HepG2 (cell line): ENCODE measurements around the gene ACVRL1. TPM values are rescaled to one million over a fixed set of nuclear protein-coding genes. Genes with fewer than 3 reads are reported as not detected.
A peak's percentile ranks its signal among the peaks of the same experiment; 100 is the strongest.

Experiments
- ARNT2 ChIP-seq: sonication (generic); formaldehyde crosslinking; IDR thresholded peaks from 2 replicates; pipeline ENCODE4 v1.8.0; 2022; ENCODE audit warnings: mild to moderate bottlenecking, low read depth, missing genetic modification reagents, moderate library complexity
- CEBPB ChIP-seq: IDR thresholded peaks from 2 replicates; pipeline ENCODE4 v1.6.1; 2011; ENCODE audit warnings: low read depth, low read length, improper control_type of control experiment, borderline replicate concordance
- FOSL2 ChIP-seq: sonication (generic); formaldehyde crosslinking; IDR thresholded peaks from 2 replicates; pipeline ENCODE4 v1.4.0; 2020; ENCODE audit warnings: missing genetic modification reagents
- FOXA1 ChIP-seq, 2 experiments: fragments of 450-650 bp in 1 of 2; sonication (generic) in 1 of 2; formaldehyde crosslinking in 1 of 2; IDR thresholded peaks; 2 replicates each; pipeline versions ENCODE4 v1.4.0 to v1.6.1; 2016 to 2020; ENCODE audit warnings: missing genetic modification reagents in 1 of 2
- GTF3A ChIP-seq: sonication (generic); formaldehyde crosslinking; conservative IDR thresholded peaks from 2 replicates; pipeline ENCODE4 v1.4.0; 2020; ENCODE audit warnings: mild to moderate bottlenecking, missing genetic modification reagents
- HDAC1 ChIP-seq: sonication (generic); formaldehyde crosslinking; IDR thresholded peaks from 2 replicates; pipeline ENCODE4 v1.5.1; 2020; ENCODE audit warnings: mild to moderate bottlenecking, missing genetic modification reagents
- HNRNPL ChIP-seq: fragments of 200-400 bp; formaldehyde crosslinking; IDR thresholded peaks from 2 replicates; pipeline ENCODE4 v1.6.1; 2017; ENCODE audit warnings: mild to moderate bottlenecking, low read depth, low read length
- MTF1 ChIP-seq: sonication (generic); formaldehyde crosslinking; IDR thresholded peaks from 2 replicates; pipeline ENCODE4 v1.5.0; 2020; ENCODE audit warnings: missing genetic modification reagents
- RFXANK ChIP-seq: IDR thresholded peaks from 2 replicates; pipeline ENCODE4 v1.6.1; 2016
- YY1 ChIP-seq: IDR thresholded peaks from 2 replicates; pipeline ENCODE4 v1.6.1; 2011; ENCODE audit warnings: low read length, low read depth, moderate library complexity, mild to moderate bottlenecking; ENCODE audit not compliant: insufficient read depth, insufficient replicate concordance
- ZBTB7A ChIP-seq: sonication (generic); formaldehyde crosslinking; IDR thresholded peaks from 2 replicates; pipeline ENCODE4 v1.8.0; 2022; ENCODE audit warnings: mild to moderate bottlenecking, missing genetic modification reagents
- ZNF274 ChIP-seq: sonication (generic); formaldehyde crosslinking; IDR thresholded peaks from 2 replicates; pipeline ENCODE4 v1.5.1; 2020; ENCODE audit warnings: mild to moderate bottlenecking, missing genetic modification reagents
- ZNF451 ChIP-seq: sonication (generic); formaldehyde crosslinking; IDR thresholded peaks from 2 replicates; pipeline ENCODE4 v1.5.0; 2020; ENCODE audit warnings: mild to moderate bottlenecking, missing genetic modification reagents
- polyA plus RNA-seq, 8 experiments: library from polyadenylated mRNA; depleted of rRNA in 3 of 8; stranded (reverse) in 7 of 8; unstranded in 1 of 8; fragments of >200 nt; fragmentation: Illumina TruSeq in 4 of 8; extraction: Trizol in 4 of 8; gene quantifications; 2 replicates each; pipeline versions ENCODE4 v1.2.1 to v1.2.3, GENCODE V29; 2011 to 2016; ENCODE audit warnings: low read depth in 4 of 8, missing spikeins in 1 of 8, mixed read lengths in 1 of 8; ENCODE audit not compliant: insufficient read depth in 1 of 8
- total RNA-seq, 5 experiments: library from RNA; depleted of rRNA; stranded (reverse); fragments of >200 nt; fragmentation: Illumina TruSeq; extraction: Trizol; gene quantifications; 2 replicates each; pipeline ENCODE4 v1.2.3, GENCODE V29; 2016; ENCODE audit warnings: low read depth in 1 of 5
- TF ChIP-seq, protein P1 (sequence below): sonication (generic); formaldehyde crosslinking; IDR thresholded peaks from 2 replicates; pipeline ENCODE4 v1.4.0; 2020; ENCODE audit warnings: missing genetic modification reagents
- TF ChIP-seq, protein P2 (sequence below): sonication (generic); formaldehyde crosslinking; IDR thresholded peaks from 2 replicates; pipeline ENCODE4 v1.4.0; 2020; ENCODE audit warnings: low read depth, mild to moderate bottlenecking, missing genetic modification reagents
- TF ChIP-seq, protein P3 (sequence below): sonication (generic); formaldehyde crosslinking; IDR thresholded peaks from 2 replicates; pipeline ENCODE4 v1.4.0; 2020; ENCODE audit warnings: missing genetic modification reagents
- TF ChIP-seq, protein P4 (sequence below): sonication (generic); formaldehyde crosslinking; IDR thresholded peaks from 2 replicates; pipeline ENCODE4 v1.8.0; 2022; ENCODE audit warnings: mild to moderate bottlenecking, missing genetic modification reagents, moderate library complexity

Gene ACVRL1
- total and polyA plus RNA-seq, 2 of the 13 experiments (the other 11 are each of a cell fraction or from before 2014, with no cell fraction given) = not detected

DNA sequence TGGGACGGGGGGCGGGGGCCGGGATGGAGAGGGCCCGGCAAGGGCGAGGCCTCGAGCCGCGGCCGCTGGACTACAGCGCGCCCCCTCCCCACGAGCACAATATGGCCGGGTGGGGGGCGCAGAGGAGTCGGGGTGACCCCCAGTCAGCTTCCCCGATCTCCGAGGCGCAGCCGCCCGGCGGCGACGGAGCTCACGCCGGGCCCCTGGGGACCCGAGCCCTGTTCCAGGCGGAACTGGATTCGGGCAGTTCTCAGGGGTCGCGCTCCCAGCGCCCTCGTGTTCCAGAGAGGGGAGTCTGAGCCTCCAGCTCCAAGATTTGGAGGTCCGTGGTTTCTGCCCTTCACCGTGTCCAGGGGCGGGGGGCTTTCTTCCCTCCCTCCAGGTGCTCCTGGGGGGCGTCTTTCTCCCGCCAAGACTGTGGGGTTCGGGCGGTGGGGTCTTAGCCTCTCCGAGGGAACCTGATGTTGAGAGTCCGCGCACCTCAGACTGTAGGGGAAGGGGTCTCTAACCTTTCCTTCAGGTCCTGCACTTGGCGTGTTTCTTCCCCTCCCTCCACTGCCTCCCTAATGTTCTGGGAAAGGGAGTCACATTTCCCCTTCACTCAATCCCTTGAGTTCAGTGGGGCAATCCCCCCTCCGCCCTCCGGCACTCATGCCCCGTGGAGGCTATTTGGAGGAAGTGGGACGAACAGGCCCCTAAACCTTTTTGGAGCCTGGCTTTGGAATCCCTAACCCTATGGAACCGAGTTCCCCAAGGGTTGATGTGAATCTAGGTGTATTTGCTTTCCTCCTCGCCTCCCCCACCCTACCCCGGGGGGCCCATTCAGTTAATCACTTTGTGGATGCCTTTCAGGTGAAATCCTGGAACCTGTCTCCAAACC lies 44.8 kb downstream of the ACVRL1 start (continued):
- TF ChIP-seq, protein P1, sequence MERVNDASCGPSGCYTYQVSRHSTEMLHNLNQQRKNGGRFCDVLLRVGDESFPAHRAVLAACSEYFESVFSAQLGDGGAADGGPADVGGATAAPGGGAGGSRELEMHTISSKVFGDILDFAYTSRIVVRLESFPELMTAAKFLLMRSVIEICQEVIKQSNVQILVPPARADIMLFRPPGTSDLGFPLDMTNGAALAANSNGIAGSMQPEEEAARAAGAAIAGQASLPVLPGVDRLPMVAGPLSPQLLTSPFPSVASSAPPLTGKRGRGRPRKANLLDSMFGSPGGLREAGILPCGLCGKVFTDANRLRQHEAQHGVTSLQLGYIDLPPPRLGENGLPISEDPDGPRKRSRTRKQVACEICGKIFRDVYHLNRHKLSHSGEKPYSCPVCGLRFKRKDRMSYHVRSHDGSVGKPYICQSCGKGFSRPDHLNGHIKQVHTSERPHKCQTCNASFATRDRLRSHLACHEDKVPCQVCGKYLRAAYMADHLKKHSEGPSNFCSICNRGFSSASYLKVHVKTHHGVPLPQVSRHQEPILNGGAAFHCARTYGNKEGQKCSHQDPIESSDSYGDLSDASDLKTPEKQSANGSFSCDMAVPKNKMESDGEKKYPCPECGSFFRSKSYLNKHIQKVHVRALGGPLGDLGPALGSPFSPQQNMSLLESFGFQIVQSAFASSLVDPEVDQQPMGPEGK (CRISPR knock-in tag) = peak; percentile 40; the same call in 1 of the 2 replicates
- TF ChIP-seq, protein P2, sequence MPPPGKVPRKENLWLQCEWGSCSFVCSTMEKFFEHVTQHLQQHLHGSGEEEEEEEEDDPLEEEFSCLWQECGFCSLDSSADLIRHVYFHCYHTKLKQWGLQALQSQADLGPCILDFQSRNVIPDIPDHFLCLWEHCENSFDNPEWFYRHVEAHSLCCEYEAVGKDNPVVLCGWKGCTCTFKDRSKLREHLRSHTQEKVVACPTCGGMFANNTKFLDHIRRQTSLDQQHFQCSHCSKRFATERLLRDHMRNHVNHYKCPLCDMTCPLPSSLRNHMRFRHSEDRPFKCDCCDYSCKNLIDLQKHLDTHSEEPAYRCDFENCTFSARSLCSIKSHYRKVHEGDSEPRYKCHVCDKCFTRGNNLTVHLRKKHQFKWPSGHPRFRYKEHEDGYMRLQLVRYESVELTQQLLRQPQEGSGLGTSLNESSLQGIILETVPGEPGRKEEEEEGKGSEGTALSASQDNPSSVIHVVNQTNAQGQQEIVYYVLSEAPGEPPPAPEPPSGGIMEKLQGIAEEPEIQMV (CRISPR knock-in tag) = no peak
- TF ChIP-seq GTF3A (CRISPR knock-in tag) (no peak), ZBTB7A (CRISPR knock-in tag) (0 out of 2 replicates have a peak, but pooled peaks have one; percentile 44), HNRNPL (no peak), FOSL2 (no peak), MTF1 (no peak), FOXA1 (IDR thresholded peaks at IDR 0.05) (no peak), FOXA1 (CRISPR knock-in tag; IDR thresholded peaks at IDR 0.05) (no peak), ARNT2 (no peak), YY1 (peak; percentile 47), RFXANK (CRISPR knock-in tag) (no peak), HDAC1 (CRISPR knock-in tag) (peak; percentile 37; the same call in 1 of the 2 replicates), ZNF274 (CRISPR knock-in tag) (0 out of 2 replicates have a peak, but pooled peaks have one; percentile 20), CEBPB (no peak), ZNF451 (CRISPR knock-in tag) (no peak)
- TF ChIP-seq, protein P3, sequence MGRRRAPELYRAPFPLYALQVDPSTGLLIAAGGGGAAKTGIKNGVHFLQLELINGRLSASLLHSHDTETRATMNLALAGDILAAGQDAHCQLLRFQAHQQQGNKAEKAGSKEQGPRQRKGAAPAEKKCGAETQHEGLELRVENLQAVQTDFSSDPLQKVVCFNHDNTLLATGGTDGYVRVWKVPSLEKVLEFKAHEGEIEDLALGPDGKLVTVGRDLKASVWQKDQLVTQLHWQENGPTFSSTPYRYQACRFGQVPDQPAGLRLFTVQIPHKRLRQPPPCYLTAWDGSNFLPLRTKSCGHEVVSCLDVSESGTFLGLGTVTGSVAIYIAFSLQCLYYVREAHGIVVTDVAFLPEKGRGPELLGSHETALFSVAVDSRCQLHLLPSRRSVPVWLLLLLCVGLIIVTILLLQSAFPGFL = no peak
- TF ChIP-seq, protein P4, sequence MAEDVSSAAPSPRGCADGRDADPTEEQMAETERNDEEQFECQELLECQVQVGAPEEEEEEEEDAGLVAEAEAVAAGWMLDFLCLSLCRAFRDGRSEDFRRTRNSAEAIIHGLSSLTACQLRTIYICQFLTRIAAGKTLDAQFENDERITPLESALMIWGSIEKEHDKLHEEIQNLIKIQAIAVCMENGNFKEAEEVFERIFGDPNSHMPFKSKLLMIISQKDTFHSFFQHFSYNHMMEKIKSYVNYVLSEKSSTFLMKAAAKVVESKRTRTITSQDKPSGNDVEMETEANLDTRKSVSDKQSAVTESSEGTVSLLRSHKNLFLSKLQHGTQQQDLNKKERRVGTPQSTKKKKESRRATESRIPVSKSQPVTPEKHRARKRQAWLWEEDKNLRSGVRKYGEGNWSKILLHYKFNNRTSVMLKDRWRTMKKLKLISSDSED = no peak
